BLaER1 treated with 17β-estradiol and CSF1 and Interleukin-3, amounts not matched to agents 10 nM and 100 nM (cell line): ENCODE measurements around the gene PSMG2.

ENCODE experiments used
- H3K27ac ChIP-seq, 11 experiments: shearing (Covaris generic); formaldehyde crosslinking; 2 replicates each; pipeline ENCODE4 v1.8.1; 2022
- H3K27me3 ChIP-seq, 11 experiments: shearing (Covaris generic); formaldehyde crosslinking; 2 replicates each; pipeline ENCODE4 v1.8.1; 2022
- H3K36me3 ChIP-seq, 11 experiments: shearing (Covaris generic); formaldehyde crosslinking; 2 replicates each; pipeline ENCODE4 v1.8.1; 2022
- H3K4me1 ChIP-seq, 10 experiments: shearing (Covaris generic); formaldehyde crosslinking; 2 replicates each; pipeline ENCODE4 v1.8.1; 2022
- H3K4me2 ChIP-seq, 11 experiments: shearing (Covaris generic); formaldehyde crosslinking; 2 replicates each; pipeline ENCODE4 v1.8.1; 2022
- H3K4me3 ChIP-seq, 10 experiments: shearing (Covaris generic); formaldehyde crosslinking; 2 replicates each; pipeline ENCODE4 v1.8.1; 2022
- H3K9ac ChIP-seq, 11 experiments: shearing (Covaris generic); formaldehyde crosslinking; 2 replicates each; pipeline ENCODE4 v1.8.1; 2022
- H3K9me3 ChIP-seq, 11 experiments: shearing (Covaris generic); formaldehyde crosslinking; replicated peaks in 1 of 11; 2 replicates each; pipeline ENCODE4 v1.8.1; 2022
- H4K20me1 ChIP-seq, 11 experiments: shearing (Covaris generic); formaldehyde crosslinking; 2 replicates each; pipeline ENCODE4 v1.8.1; 2022
- Cebpa-rat ChIP-seq, 11 experiments: shearing (Covaris generic); IDR thresholded peaks; 2 replicates each; pipeline ENCODE4 v1.8.1; 2022

PSMG2 gene

GRCh38 chr18:12702221-12703095 lies at the start of gene PSMG2, which contains the start of gene CEP76:
Gene PSMG2, plus strand, starts transcription at chr18:12703042. Its CDS starts 66 bp downstream, at chr18:12703108.
Gene CEP76, minus strand, starts transcription at chr18:12702723. Its CDS starts 175 bp downstream, at chr18:12702548.
- Histone ChIP-seq H3K4me3 (peak within 1 kb of the TSS; percentile 77 to 95 (median 86)), H3K4me2 (peak within 1 kb of the TSS; percentile 89 to 99 (median 94)), H3K9ac (peak within 1 kb of the TSS; percentile 91 to 100 (median 99)), H4K20me1 (peaks cover 24 to 50% (median 40%) of the 10 kb centered on the region in 11 experiments; a peak in 20 of 22 replicates), H3K27me3 (no peaks in the 10 kb centered on the region), H3K4me1 (peaks cover 30 to 44% (median 40%) of the 10 kb centered on the region in 10 experiments), H3K36me3 (peaks cover 36 to 70% (median 51%) of the 10 kb centered on the region in 11 experiments), H3K9me3 (no peaks in the 10 kb centered on the region), H3K27ac (peak within 1 kb of the TSS; percentile 94 to 100 (median 99))
- no peak for TF ChIP-seq Cebpa-rat (IDR thresholded peaks at IDR 0.05)

GRCh38 chr18:12654971-12655370 lies 47.9 kb upstream of the PSMG2 start:
- H3K27ac ChIP-seq: no peak overlapping the region
- H4K20me1 ChIP-seq: peaks cover 3 to 68% (median 18%) of the 10 kb centered on the region in 11 experiments; a peak in 17 of 22 replicates
- H3K36me3 ChIP-seq: no peaks in the 10 kb centered on the region
- no peak overlapping the region for H3K9ac ChIP-seq
- no peaks in the 10 kb centered on the region for H3K9me3 ChIP-seq
- peaks cover 40 to 80% (median 70%) of the 10 kb centered on the region in 11 experiments for H3K27me3 ChIP-seq
- TF ChIP-seq Cebpa-rat (IDR thresholded peaks at IDR 0.05): no peak
- H3K4me3 ChIP-seq: no peak overlapping the region
- H3K4me1 ChIP-seq: peaks cover 5 to 35% (median 9%) of the 10 kb centered on the region in 10 experiments
- no peak overlapping the region for H3K4me2 ChIP-seq

- Histone ChIP-seq H3K9me3 (no peaks in the 10 kb centered on the region), H3K36me3 (peaks cover 0 to 6% (median 0%) of the 10 kb centered on the region in 11 experiments; a peak in 1 of 22 replicates), H3K9ac (peak overlapping the region in 6 of 11 experiments; percentile 61 to 92 (median 72); a peak in 8 of 22 replicates), H3K27ac (no peak overlapping the region; a peak in 1 of 22 replicates), H3K4me2 (peak overlapping the region; percentile 72 to 99 (median 96)), H4K20me1 (peaks cover 3 to 52% (median 18%) of the 10 kb centered on the region in 11 experiments; a peak in 16 of 22 replicates), H3K27me3 (peaks cover 40 to 80% (median 70%) of the 10 kb centered on the region in 11 experiments), H3K4me1 (peaks cover 5 to 35% (median 9%) of the 10 kb centered on the region in 10 experiments), H3K4me3 (peak overlapping the region; percentile 65 to 96 (median 80); a peak in 18 of 20 replicates)
- no peak for TF ChIP-seq Cebpa-rat (IDR thresholded peaks at IDR 0.05)
Observed at GRCh38 chr18:12656605-12656937, 46.3 kb upstream of the PSMG2 start.

GRCh38 chr18:12656938-12657683 lies 45.7 kb upstream of the PSMG2 start:
- Histone ChIP-seq H4K20me1 (peaks cover 3 to 46% (median 18%) of the 10 kb centered on the region in 11 experiments; a peak in 16 of 22 replicates), H3K4me3 (peak overlapping the region; percentile 65 to 96 (median 80)), H3K4me1 (peaks cover 5 to 35% (median 9%) of the 10 kb centered on the region in 10 experiments), H3K9me3 (no peaks in the 10 kb centered on the region), H3K9ac (peak overlapping the region; percentile 57 to 92 (median 72)), H3K27ac (peak overlapping the region in 5 of 11 experiments; percentile 47 to 69 (median 53); a peak in 10 of 22 replicates), H3K36me3 (peaks cover 0 to 7% (median 0%) of the 10 kb centered on the region in 11 experiments; a peak in 2 of 22 replicates), H3K4me2 (peak overlapping the region; percentile 72 to 99 (median 96)), H3K27me3 (peaks cover 40 to 76% (median 66%) of the 10 kb centered on the region in 11 experiments)
- no peak for TF ChIP-seq Cebpa-rat (IDR thresholded peaks at IDR 0.05)

GRCh38 chr18:12657684-12658425 lies 45.0 kb upstream of the PSMG2 start, which contains the start of gene SPIRE1:
Gene SPIRE1, minus strand, starts transcription at chr18:12658107. Its CDS starts 241 bp downstream, at chr18:12657866.
- no peak for TF ChIP-seq Cebpa-rat (IDR thresholded peaks at IDR 0.05)
- H3K9ac ChIP-seq: peak within 1 kb of the TSS; percentile 57 to 92 (median 72)
- no peaks in the 10 kb centered on the region for H3K9me3 ChIP-seq
- peaks cover 36 to 69% (median 63%) of the 10 kb centered on the region in 11 experiments for H3K27me3 ChIP-seq
- H3K27ac ChIP-seq: peak within 1 kb of the TSS in 5 of 11 experiments; percentile 47 to 69 (median 53); a peak in 10 of 22 replicates
- H3K4me2 ChIP-seq: peak within 1 kb of the TSS; percentile 72 to 99 (median 96)
- H3K4me1 ChIP-seq: peaks cover 5 to 30% (median 9%) of the 10 kb centered on the region in 10 experiments
- peaks cover 3 to 39% (median 18%) of the 10 kb centered on the region in 11 experiments; a peak in 16 of 22 replicates for H4K20me1 ChIP-seq
- peaks cover 0 to 7% (median 0%) of the 10 kb centered on the region in 11 experiments; a peak in 2 of 22 replicates for H3K36me3 ChIP-seq
- peak within 1 kb of the TSS; percentile 65 to 96 (median 80) for H3K4me3 ChIP-seq

- H3K4me3 ChIP-seq: peak overlapping the region; percentile 65 to 96 (median 80)
- H4K20me1 ChIP-seq: peaks cover 3 to 31% (median 18%) of the 10 kb centered on the region in 11 experiments; a peak in 16 of 22 replicates
- H3K9me3 ChIP-seq: no peaks in the 10 kb centered on the region
- peaks cover 3 to 23% (median 7%) of the 10 kb centered on the region in 10 experiments; a peak in 19 of 20 replicates for H3K4me1 ChIP-seq
- H3K36me3 ChIP-seq: peaks cover 0 to 7% (median 0%) of the 10 kb centered on the region in 11 experiments; a peak in 2 of 22 replicates
- peak overlapping the region in 9 of 11 experiments; percentile 60 to 92 (median 74); a peak in 16 of 22 replicates for H3K9ac ChIP-seq
- H3K27ac ChIP-seq: no peak overlapping the region
- peaks cover 36 to 62% (median 55%) of the 10 kb centered on the region in 11 experiments for H3K27me3 ChIP-seq
- no peak for TF ChIP-seq Cebpa-rat (IDR thresholded peaks at IDR 0.05)
- peak overlapping the region; percentile 72 to 99 (median 96) for H3K4me2 ChIP-seq
Observed at GRCh38 chr18:12658426-12659138, 44.3 kb upstream of the PSMG2 start.

GRCh38 chr18:12659904-12660605 lies 42.8 kb upstream of the PSMG2 start:
- Histone ChIP-seq H3K27ac (no peak overlapping the region), H3K36me3 (peaks cover 0 to 8% (median 0%) of the 10 kb centered on the region in 11 experiments; a peak in 3 of 22 replicates), H3K27me3 (peaks cover 31 to 48% (median 47%) of the 10 kb centered on the region in 11 experiments), H4K20me1 (peaks cover 3 to 29% (median 17%) of the 10 kb centered on the region in 11 experiments; a peak in 16 of 22 replicates), H3K9ac (no peak overlapping the region), H3K4me2 (no peak overlapping the region), H3K9me3 (no peaks in the 10 kb centered on the region), H3K4me3 (no peak overlapping the region), H3K4me1 (peaks cover 0 to 19% (median 7%) of the 10 kb centered on the region in 10 experiments; a peak in 18 of 20 replicates)
- TF ChIP-seq Cebpa-rat (IDR thresholded peaks at IDR 0.05): no peak
